22Rv1 (cell line): ENCODE measurements around the gene JMJD1C.

Source experiments
- ZFX ChIP-seq: fragments of 450-650 bp; IDR thresholded peaks from 2 replicates; pipeline ENCODE4 v1.6.1; 2017; ENCODE audit warnings: antibody characterized with exemption, borderline replicate concordance
- TF ChIP-seq, protein P1 (sequence below): fragments of 450-650 bp; IDR thresholded peaks from 2 replicates; pipeline ENCODE4 v1.5.1; 2017; ENCODE audit warnings: mild to moderate bottlenecking

GRCh38 chr10:63262430-63263073, 203.2 kb downstream of the JMJD1C start:
- TF ChIP-seq, protein P1, sequence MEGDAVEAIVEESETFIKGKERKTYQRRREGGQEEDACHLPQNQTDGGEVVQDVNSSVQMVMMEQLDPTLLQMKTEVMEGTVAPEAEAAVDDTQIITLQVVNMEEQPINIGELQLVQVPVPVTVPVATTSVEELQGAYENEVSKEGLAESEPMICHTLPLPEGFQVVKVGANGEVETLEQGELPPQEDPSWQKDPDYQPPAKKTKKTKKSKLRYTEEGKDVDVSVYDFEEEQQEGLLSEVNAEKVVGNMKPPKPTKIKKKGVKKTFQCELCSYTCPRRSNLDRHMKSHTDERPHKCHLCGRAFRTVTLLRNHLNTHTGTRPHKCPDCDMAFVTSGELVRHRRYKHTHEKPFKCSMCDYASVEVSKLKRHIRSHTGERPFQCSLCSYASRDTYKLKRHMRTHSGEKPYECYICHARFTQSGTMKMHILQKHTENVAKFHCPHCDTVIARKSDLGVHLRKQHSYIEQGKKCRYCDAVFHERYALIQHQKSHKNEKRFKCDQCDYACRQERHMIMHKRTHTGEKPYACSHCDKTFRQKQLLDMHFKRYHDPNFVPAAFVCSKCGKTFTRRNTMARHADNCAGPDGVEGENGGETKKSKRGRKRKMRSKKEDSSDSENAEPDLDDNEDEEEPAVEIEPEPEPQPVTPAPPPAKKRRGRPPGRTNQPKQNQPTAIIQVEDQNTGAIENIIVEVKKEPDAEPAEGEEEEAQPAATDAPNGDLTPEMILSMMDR = no peak
- TF ChIP-seq ZFX = no peak
